GM12891 (cell line): ENCODE data around the gene PPM1H.

Source experiments
- DNase-seq: peaks from one replicate; pipeline ENCODE4 v3.0.0; 2011; ENCODE audit warnings: low spot score; ENCODE audit not compliant: insufficient read length
- FAIRE-seq: peaks from 2 replicates; lab custom pipeline; 2011; peaks lifted over from hg19 to GRCh38; lab: Jason Lieb, UNC
- PAX5 ChIP-seq: IDR thresholded peaks from 2 replicates; pipeline ENCODE4 v1.6.1; 2011; ENCODE audit warnings: low read length, moderate library complexity, mild to moderate bottlenecking; ENCODE audit not compliant: insufficient read depth, severe bottlenecking
- POLR2A ChIP-seq: IDR thresholded peaks from 2 replicates; pipeline ENCODE4 v1.6.1; 2011; ENCODE audit warnings: low read depth, low read length, control low read depth
- POLR2AphosphoS5 ChIP-seq: IDR thresholded peaks from 2 replicates; pipeline ENCODE4 v1.6.1; 2011; ENCODE audit warnings: low read depth, low read length, control low read depth
- POU2F2 ChIP-seq: IDR thresholded peaks from 2 replicates; pipeline ENCODE4 v1.6.1; 2011; ENCODE audit warnings: low read depth, mild to moderate bottlenecking, control low read depth, low read length, moderate library complexity
- SPI1 ChIP-seq: IDR thresholded peaks from 2 replicates; pipeline ENCODE4 v1.6.1; 2011; ENCODE audit warnings: low read depth, low read length, control low read depth
- TAF1 ChIP-seq: IDR thresholded peaks from 2 replicates; pipeline ENCODE4 v1.6.1; 2011; ENCODE audit warnings: low read depth, low read length, control low read depth

The PPM1H gene

DNA sequence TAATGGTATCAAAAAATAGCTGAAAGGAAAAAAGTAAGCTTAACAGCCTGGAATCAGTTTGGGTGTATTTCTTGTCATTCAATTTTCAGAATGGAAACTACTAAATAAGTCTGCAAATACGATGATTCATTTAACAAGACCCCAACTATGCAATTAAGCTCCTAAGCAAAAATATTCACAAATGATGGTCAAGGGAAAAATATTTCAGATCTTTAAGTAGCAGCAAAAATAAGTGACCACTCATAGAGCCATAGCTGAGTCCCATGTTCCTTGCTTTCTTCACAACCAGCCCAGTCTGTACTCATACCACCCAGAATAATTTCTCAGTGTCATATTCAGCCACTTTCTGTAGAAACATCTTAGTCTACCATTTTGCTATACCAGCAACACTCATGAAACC is 185.4 kb downstream of the PPM1H start:
- DNase-seq = no peak
- TF ChIP-seq TAF1 (no peak), PAX5 (no peak), POLR2AphosphoS5 (no peak), POLR2A (no peak), SPI1 (no peak), POU2F2 (no peak)
- FAIRE-seq = no peak

DNA sequence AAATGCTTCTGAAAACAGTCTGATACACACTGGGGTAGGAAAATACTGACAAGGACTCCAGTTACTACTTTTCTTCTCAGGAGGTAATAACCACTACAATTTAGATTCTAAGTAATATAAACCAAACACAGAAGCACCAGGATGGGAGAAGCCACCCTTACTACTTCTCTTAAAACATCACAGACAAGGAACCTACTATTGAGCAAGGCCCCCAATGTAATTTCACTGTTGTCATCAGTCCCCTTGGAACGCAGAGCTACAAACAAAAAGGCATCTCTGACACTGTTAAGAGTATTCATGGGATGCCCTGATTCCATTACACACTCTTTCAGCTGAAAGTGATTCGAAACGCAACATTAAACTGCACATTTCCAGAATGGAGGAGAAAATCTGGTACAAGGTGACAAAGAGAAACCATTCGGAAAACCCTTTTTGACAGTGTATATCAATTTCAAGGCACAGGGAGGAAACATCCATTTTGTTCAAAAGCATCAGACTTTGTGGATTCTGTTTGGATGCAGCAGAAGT is 185.9 kb downstream of the PPM1H start:
- TF ChIP-seq POLR2AphosphoS5 (no peak), POLR2A (no peak), SPI1 (no peak), TAF1 (no peak), POU2F2 (no peak), PAX5 (no peak)
- FAIRE-seq = no peak
- DNase-seq = no peak

DNA sequence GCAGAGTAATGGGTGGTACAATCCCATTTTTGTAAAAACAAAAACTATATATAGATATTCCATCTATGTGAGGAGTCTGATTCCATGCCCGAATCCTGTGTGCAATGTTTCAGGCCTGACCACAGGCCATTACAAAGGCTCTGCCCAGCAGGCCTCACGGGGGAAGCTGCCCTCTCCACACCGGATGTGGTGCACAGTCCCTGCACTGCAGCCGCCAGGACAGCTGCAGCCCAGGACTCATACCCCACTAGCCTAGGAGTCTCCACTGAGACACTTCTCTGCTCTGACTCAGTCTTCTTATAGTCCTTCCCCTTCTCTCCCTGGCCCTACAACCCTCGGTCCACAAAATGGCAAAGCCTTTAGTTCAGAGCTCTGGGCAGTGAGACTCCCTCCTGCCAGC is 190.4 kb downstream of the PPM1H start:
- DNase-seq = no peak
- FAIRE-seq = no peak
- TF ChIP-seq TAF1 = no peak
- no peak for TF ChIP-seq POLR2A
- no peak for TF ChIP-seq PAX5
- no peak for TF ChIP-seq POU2F2
- TF ChIP-seq POLR2AphosphoS5 = no peak
- TF ChIP-seq SPI1 = no peak

DNA sequence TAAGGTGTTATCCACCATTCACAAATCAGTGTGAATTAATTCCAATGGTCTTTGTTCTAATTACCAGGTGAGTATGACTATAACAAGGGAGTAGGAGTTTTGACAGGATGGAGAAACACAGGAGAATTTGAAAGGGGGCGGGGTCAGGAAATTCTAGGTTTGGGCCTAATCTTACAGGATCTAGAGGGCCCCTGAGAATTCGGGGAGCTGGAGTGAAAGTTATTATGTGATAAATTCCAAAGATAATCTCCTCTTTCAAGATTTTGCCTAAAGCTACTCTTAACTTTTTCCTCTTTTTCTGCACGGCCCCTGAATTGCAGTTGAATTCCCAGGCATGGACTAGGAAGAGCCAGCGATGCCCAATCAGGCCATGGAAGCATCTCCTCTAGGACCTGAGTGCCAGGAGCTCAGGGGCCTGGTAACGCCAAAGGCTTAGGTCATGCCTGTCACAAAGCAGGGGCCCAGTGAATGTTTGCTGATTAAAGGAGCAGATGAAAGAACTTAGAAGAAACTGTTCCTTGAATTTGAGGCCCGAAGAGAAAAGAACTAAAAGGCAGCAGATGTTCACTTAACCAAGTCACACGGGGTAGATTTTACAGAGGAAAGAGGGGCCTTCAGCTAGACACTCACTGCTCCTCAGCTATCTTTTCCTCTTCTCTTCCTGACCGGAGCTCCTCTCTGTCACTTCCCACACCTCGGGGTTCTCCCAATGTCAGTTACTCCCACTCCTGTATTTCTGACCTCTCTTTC is 195.5 kb downstream of the PPM1H start:
- FAIRE-seq = no peak

DNA sequence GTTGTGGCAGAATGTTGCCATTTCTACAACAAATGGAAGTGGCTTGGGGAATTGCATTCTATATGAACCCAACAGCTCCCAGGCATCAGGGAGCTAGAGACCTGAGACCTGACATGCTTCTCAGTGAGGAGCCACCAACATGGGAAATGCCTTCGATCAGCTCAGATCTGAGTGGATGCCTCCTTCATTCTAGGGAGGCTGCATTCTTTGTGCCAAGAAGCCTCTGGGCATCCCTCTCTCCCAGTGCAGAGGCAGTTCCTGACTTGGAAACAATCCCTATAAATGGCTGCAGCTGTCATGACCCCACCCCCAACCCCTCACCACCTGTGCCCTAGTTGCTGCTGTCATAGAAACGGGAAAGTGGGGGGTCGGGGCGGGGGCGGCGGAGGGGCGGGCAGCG is 196.3 kb downstream of the PPM1H start:
- DNase-seq (no peak), FAIRE-seq (no peak)
- TF ChIP-seq TAF1 (no peak), POLR2A (no peak), SPI1 (no peak), POU2F2 (no peak), PAX5 (no peak), POLR2AphosphoS5 (no peak)

More for the DNA sequence above, 195.5 kb downstream of the PPM1H start:
- TF ChIP-seq PAX5 (no peak), POU2F2 (no peak), POLR2A (no peak), SPI1 (no peak), TAF1 (no peak), POLR2AphosphoS5 (no peak)
- no peak for DNase-seq

DNA sequence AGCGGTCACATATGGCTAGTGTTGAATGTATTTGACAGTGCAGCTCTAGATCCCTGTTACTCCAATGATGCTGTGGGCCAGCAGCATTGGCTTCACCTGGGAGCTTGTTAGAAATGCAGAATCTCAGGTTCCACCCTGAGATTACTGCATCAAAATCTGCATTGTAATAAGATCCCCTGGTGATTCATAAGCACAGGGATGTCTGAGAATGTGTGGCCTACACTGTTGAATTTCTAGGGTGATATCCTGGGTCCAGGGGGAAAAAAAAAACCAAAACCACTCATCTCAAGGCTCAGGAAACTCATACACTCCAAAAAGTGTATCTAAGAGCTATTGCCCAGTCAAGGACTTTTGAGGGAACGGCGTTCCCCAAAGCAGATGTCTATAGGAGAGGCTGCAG is 196.8 kb downstream of the PPM1H start:
- DNase-seq = no peak
- FAIRE-seq = no peak
- TF ChIP-seq TAF1 (no peak), SPI1 (no peak), POLR2AphosphoS5 (no peak), POU2F2 (no peak), POLR2A (no peak), PAX5 (no peak)

DNA sequence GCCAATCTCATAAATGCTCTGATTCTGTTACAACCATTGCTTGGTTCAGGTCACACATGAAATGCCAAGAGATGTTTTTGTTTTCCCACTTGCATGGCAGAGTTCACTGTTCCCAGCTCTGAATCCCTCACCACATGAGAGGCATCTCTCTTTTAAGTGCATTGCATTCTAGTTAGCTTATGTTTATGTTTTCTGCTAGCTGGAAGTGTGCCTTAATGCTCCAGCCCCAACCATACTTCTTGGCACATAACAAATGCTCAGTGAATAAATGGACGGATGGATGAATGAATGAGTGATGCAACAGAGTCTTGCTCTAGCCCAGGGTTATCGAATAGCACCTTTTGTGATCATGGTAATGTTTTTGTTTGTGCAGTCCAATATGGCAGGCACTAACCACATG is 197.3 kb downstream of the PPM1H start:
- TF ChIP-seq SPI1 (no peak), PAX5 (no peak), POU2F2 (no peak), POLR2A (no peak), POLR2AphosphoS5 (no peak), TAF1 (no peak)
- FAIRE-seq (no peak), DNase-seq (no peak)

DNA sequence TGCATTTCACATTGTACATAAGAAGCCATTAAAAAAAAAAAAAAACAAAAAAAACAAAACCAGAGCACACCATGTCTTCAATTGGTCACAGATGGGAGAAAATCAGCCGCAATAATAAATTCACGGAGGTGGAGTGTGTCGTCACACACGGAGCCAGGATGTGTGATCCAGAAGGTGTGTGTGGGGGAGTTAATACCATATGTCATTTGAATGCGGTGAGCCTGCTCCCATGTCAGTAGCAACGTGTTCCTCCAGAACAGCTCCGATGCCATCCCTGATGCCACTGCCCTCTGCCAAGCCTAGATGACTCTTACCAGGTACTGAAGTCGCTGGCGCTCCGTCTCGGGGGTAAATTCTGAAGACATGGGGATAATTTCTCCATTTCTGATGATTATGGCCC is 197.8 kb downstream of the PPM1H start:
- no peak for TF ChIP-seq TAF1
- TF ChIP-seq POLR2AphosphoS5 = no peak
- no peak for TF ChIP-seq SPI1
- no peak for TF ChIP-seq POU2F2
- TF ChIP-seq PAX5 = no peak
- FAIRE-seq (no peak), DNase-seq (no peak)

DNA sequence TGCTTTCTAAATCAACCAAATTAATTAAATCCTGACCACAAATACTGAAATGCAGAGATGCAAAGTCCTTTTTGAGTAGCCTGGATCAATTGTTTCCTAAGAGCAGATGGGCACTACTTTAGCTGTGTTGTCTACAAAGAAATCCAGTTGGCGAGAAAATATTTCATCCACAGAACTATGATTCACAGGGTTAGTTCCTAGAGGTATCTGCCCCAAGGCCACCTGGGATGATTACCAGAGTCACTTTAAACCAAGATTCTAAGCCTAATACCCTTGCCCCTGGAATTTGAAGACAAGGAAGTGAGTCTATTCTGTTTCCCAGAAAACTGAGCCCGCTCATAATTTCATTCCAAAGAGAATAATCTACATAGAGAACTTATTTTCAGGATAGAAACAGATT is 198.4 kb downstream of the PPM1H start:
- FAIRE-seq = no peak
- no peak for TF ChIP-seq POLR2AphosphoS5
- no peak for TF ChIP-seq POLR2A
- TF ChIP-seq TAF1 = no peak

DNA sequence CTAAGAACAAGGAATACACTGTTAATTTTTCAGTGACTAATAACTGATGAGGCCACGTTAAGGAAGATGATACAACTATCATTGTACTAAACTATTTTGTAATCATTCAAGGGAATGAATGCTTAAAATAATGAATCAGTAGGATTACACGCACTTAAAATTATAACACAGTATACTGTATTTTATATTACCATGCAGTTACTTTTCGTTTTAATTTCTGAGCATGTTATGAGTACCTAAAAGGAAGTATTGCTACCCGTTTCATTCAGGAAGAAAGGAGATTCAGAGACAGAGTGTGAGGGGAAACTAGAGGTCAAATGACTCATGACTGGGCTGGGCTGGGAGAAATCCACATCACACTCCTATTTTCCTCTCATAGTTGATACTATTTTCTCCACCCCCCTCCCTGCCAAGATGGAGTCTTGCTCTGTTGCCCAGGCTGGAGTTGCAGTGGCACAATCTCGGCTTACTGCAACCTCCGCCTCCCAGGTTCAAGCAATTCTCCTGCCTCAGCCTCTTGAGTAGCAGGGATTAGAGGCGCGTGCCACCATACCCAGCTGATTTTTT is 202.0 kb downstream of the PPM1H start:
- DNase-seq (no peak), FAIRE-seq (no peak)

More for the DNA sequence above, 198.4 kb downstream of the PPM1H start:
- no peak for DNase-seq

More for the DNA sequence above, 202.0 kb downstream of the PPM1H start:
- TF ChIP-seq TAF1 (no peak), PAX5 (no peak), POLR2AphosphoS5 (no peak), POLR2A (no peak)
